Ovary (tissue), 9 donors: ENCODE data around the gene OSTM1. TPM values are rescaled to one million over a fixed set of nuclear protein-coding genes. Genes with fewer than 3 reads are reported as not detected.

Experiments
- DNase-seq, 5 donors: peaks; one replicate each; pipeline ENCODE4 v3.0.0-alpha.2; 2019 to 2020
- H3K27ac ChIP-seq, 2 donors: fragments of 200-600 bp; one replicate each; pipeline versions ENCODE4 v1.5.1 to v1.8.0; 2019 to 2022
- H3K27me3 ChIP-seq: fragments of 200-600 bp; one replicate; pipeline ENCODE4 v1.8.0; 2022
- H3K36me3 ChIP-seq: fragments of 200-600 bp; sonication (generic); one replicate; pipeline ENCODE4 v1.5.1; 2019
- H3K4me1 ChIP-seq: one replicate; pipeline ENCODE4 v1.8.1; 2013; ENCODE audit warnings: mild to moderate bottlenecking, moderate library complexity; ENCODE audit not compliant: insufficient read depth
- H3K4me3 ChIP-seq: fragments of 200-600 bp; sonication (generic); one replicate; pipeline ENCODE4 v1.5.1; 2017
- H3K9me3 ChIP-seq, 2 donors: fragments of 200-600 bp in 1 of 2; sonication (generic) in 1 of 2; one replicate each; pipeline versions ENCODE4 v1.5.1 to v1.8.1; 2013 to 2019; ENCODE audit warnings: mild to moderate bottlenecking in 1 of 2, moderate library complexity in 1 of 2
- CTCF ChIP-seq, 3 donors: fragments of 450-650 bp in 2 of 3; fragments of 200-600 bp in 1 of 3; IDR thresholded peaks; one replicate each; pipeline versions ENCODE4 v1.5.1 to v1.8.0; 2016 to 2022; ENCODE audit warnings: antibody characterized with exemption in 3 of 3, mild to moderate bottlenecking in 1 of 3
- EP300 ChIP-seq: sonication (generic); formaldehyde crosslinking; IDR thresholded peaks from one replicate; pipeline ENCODE4 v1.6.1; 2017; ENCODE audit warnings: antibody characterized with exemption
- POLR2A ChIP-seq: fragments of 450-650 bp; IDR thresholded peaks from one replicate; pipeline ENCODE4 v1.6.1; 2017; ENCODE audit warnings: antibody characterized with exemption, mild to moderate bottlenecking, moderate library complexity
- WGBS, 3 donors: extraction: QIAGEN DNeasy Blood & Tissue Kit in 1 of 3; methylation state at CpG; one replicate each; pipeline versions ENCODE4 v1.1.5 to v1.1.7; 2013 to 2017; 5-methylcytosine and 5-hydroxymethylcytosine counted together
- intact Hi-C, 4 donors: fragments of 100-400 bp; cut with DNase I; formaldehyde crosslinking; loops; one replicate each; pipeline versions ENCODE4 v1.11.0 to v1.15.1; 2022 to 2023
- polyA plus RNA-seq, 2 donors: library from polyadenylated mRNA; stranded (reverse); fragments of 200-250 nt in 1 of 2; fragments of 350-450 nt in 1 of 2; fragmentation: Illumina TruSeq in 1 of 2; extraction: RNeasy Lipid Tissue Mini Kit (QIAGEN cat#74804) in 1 of 2; gene quantifications; one replicate each; pipeline ENCODE4 v1.2.3, GENCODE V29; 2013 to 2014
- total RNA-seq, 7 donors: library from RNA; depleted of rRNA in 2 of 7; stranded (reverse); fragments of >200 nt in 2 of 7; fragmentation: NEBNext Ultra II Directional in 3 of 7; extraction: Animal tissue kit (Norgen Biotek cat#: 25700) in 3 of 7; gene quantifications; one replicate each; pipeline versions ENCODE4 v1.1.0 to v1.2.4, GENCODE V29; 2016 to 2023
- donor health status: DM: no; HTN: no; CAD: no; lungs with moderate emphysema.
- donor health status: DM: no; HTN: no; CAD: no.
- donor health status: Bipolar disorder and iron deficiency.
- donor health status: DM: yes; HTN: yes; CAD: no.
- donor health status: DM: no; HTN: no; CAD: no.
- donor health status: DM: yes; HTN: yes; CAD: no.

The OSTM1 gene
- total and polyA plus RNA-seq, 9 donors, result 10.9 to 55.5 (median 29.8) TPM

- intact Hi-C loops, result loop anchor here in 2 of 4 donors (5.0 to 10.0 kb wide), 3 partner anchors 147 to 410 kb away; partner anchors contain the start of gene SNX3 (in 1 of the 2)
- H3K4me1 ChIP-seq, result peaks cover 18% of the 10 kb centered on the region
Measured at GRCh38 chr6:108117427-108118358, 43.2 kb upstream of the OSTM1 start.

GRCh38 chr6:108116546-108117426 lies 42.2 kb upstream of the OSTM1 start:
- TF ChIP-seq EP300, result no peak
- TF ChIP-seq POLR2A, result no peak
- no peak for TF ChIP-seq CTCF (IDR thresholded peaks at IDR 0.05)
- intact Hi-C loops, result loop anchor here in 2 of 4 donors (5.0 to 10.0 kb wide), 3 partner anchors 148 to 411 kb away; partner anchors contain the start of gene SNX3 (in 1 of the 2)
- Histone ChIP-seq H3K9me3 (no peaks in the 10 kb centered on the region), H3K27me3 (no peaks in the 10 kb centered on the region), H3K36me3 (no peaks in the 10 kb centered on the region), H3K4me1 (peaks cover 18% of the 10 kb centered on the region), H3K4me3 (no peak overlapping the region), H3K27ac (no peak overlapping the region)
- DNase-seq, result no peak
- WGBS, 3 donors, result 19 to 23% (median 22%) methylated on average over 43 to 46 of the region's 46 CpGs

More at GRCh38 chr6:108117427-108118358, 43.2 kb upstream of the OSTM1 start:
- no peaks in the 10 kb centered on the region for H3K27me3 ChIP-seq
- 2% methylated on average over 61 to 72 of the region's 72 CpGs for WGBS, 3 donors
- peak in 2 of 5 donors; percentile 38 to 54 for DNase-seq
- no peak for TF ChIP-seq CTCF (IDR thresholded peaks at IDR 0.05)
- peak overlapping the region; percentile 47 for H3K4me3 ChIP-seq
- H3K36me3 ChIP-seq, result no peaks in the 10 kb centered on the region
- no peaks in the 10 kb centered on the region for H3K9me3 ChIP-seq
- H3K27ac ChIP-seq, result no peak overlapping the region

- no peak for TF ChIP-seq EP300
- TF ChIP-seq POLR2A, result no peak
- no peak for TF ChIP-seq CTCF (IDR thresholded peaks at IDR 0.05)
- no peaks in the 10 kb centered on the region for H3K9me3 ChIP-seq
- 17 to 18% (median 17%) methylated on average over 20 of the region's 20 CpGs for WGBS, 3 donors
- peaks cover 18% of the 10 kb centered on the region for H3K4me1 ChIP-seq
- H3K27ac ChIP-seq, result no peak overlapping the region
- H3K36me3 ChIP-seq, result no peaks in the 10 kb centered on the region
- DNase-seq, result peak in 3 of 5 donors; percentile 31 to 54 (median 31)
- intact Hi-C loops, result loop anchor here in 2 of 4 donors (5.0 to 10.0 kb wide), 3 partner anchors 149 to 412 kb away; partner anchors contain the start of gene SNX3 (in 1 of the 2)
- no peak overlapping the region for H3K4me3 ChIP-seq
- no peaks in the 10 kb centered on the region for H3K27me3 ChIP-seq
Measured at GRCh38 chr6:108115598-108116058, 41.1 kb upstream of the OSTM1 start.
